Measurements from ENCODE around the gene DHRS1. TPM values are rescaled to one million over a fixed set of nuclear protein-coding genes. Genes with fewer than 3 reads are reported as not detected.

Gene DHRS1
- total and polyA plus RNA-seq, 2 of the 4 experiments (the other 2 are of a cell fraction) = 15.8 to 38.6 TPM

DNA sequence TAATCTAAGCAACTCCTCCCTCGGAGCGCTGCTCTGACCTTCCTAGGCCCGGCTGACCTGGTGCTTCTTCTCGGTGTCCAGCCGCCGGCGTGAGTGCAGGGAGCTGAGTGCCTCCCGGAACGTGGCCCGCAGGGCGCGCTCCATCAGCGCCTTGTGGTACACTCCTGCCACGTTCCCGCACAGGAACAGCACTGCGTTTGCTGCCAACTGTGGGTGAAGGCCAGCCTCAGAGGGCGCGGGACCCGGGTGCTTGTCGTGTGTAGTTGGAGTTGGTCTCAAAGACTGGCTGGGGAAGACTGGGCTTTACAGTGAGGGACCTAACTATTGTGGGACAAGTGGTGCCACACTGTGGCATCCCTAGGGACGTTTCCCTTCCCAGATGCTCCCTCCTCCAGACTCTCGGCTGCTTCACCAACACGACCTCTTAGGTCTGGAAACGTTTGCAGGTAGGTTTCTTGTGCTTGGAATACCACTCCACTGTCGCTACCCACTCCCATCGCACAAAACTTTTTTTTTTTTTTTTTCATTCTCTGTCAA lies 32.2 kb upstream of the DHRS1 start:
- Histone ChIP-seq H2BK5ac (ENCODE audit: low read depth, low read length, poor library complexity, severe bottlenecking) (no peak overlapping the region), H4K20me1 (ENCODE audit: insufficient read depth, low read length) (no peaks in the 10 kb centered on the region), H3K18ac (ENCODE audit: low read depth, low read length) (no peak overlapping the region), H3K79me1 (ENCODE audit: low read depth in 1 of 2, low read length in 2 of 2) (no peaks in the 10 kb centered on the region), H3K56ac (ENCODE audit: extremely low read depth, insufficient read depth, low read length) (no peak overlapping the region), H3K23ac (ENCODE audit: low read depth, low read length) (no peak overlapping the region), H2AK5ac (ENCODE audit: low read depth, low read length) (no peak overlapping the region), H2AK9ac (replicated peaks; ENCODE audit: low read depth, low read length, poor library complexity) (no peak overlapping the region), H2BK20ac (ENCODE audit: low read depth, low read length) (no peak overlapping the region), H3K27me3 (ENCODE audit: control insufficient read depth, insufficient read depth, low read length) (peaks cover 37% of the 10 kb centered on the region), H2AFZ (replicated peaks; ENCODE audit: low read length, poor library complexity) (peak overlapping the region; percentile 91), H3K4ac (ENCODE audit: low read depth, low read length) (no peak overlapping the region), H3K14ac (replicated peaks; ENCODE audit: low read depth, low read length) (no peak overlapping the region), H2BK15ac (ENCODE audit: low read depth, low read length) (no peak overlapping the region), H3K9ac (ENCODE audit: low read depth, low read length) (no peak overlapping the region), H4K5ac (ENCODE audit: low read depth, low read length) (no peak overlapping the region), H4K91ac (ENCODE audit: insufficient read depth, low read depth, low read length) (no peak overlapping the region), H2BK120ac (ENCODE audit: low read depth, low read length) (no peak overlapping the region), H4K8ac (ENCODE audit: low read depth in 2 of 2, low read length in 2 of 2) (no peak overlapping the region), H3K4me2 (ENCODE audit: low read depth, low read length) (no peak overlapping the region), H3K4me3 (ENCODE audit: insufficient read depth, low read depth, low read length) (no peak overlapping the region), H3K9me3 (ENCODE audit: control insufficient read depth, insufficient read depth, low read length) (no peaks in the 10 kb centered on the region), H3K4me1 (ENCODE audit: control insufficient read depth, insufficient read depth, low read length) (peaks cover 3% of the 10 kb centered on the region; the same call in 1 of the 2 replicates), H3K27ac (ENCODE audit: insufficient read depth, low read length) (no peak overlapping the region), H3K36me3 (ENCODE audit: control insufficient read depth, insufficient read depth, low read length) (no peaks in the 10 kb centered on the region), H3K9me1 (ENCODE audit: insufficient read depth, low read length) (no peaks in the 10 kb centered on the region; the same call in 1 of the 2 replicates)
- intact Hi-C loops (cut with micrococcal nuclease) = no loop called here
- no peak for DNase-seq
- ChIA-PET CTCF (interaction anchor here (0.6 to 5.6 kb wide), 8 partner anchors 10 to 110 kb away, joined by 3 to 63 read pairs (median 8); partner anchors contain the start of genes CBLN3 and KHNYN), POLR2A (ENCODE audit: unreplicated experiment) (no interaction called here)
- WGBS, 2 experiments (ENCODE audit: extremely low coverage in 2 of 2, insufficient read length in 1 of 2) = 59% methylated on average over 19 of the region's 26 CpGs; no CpG with 5 or more reads in 1 of the 2 experiments
- dilution Hi-C loops (cut with HindIII; ENCODE audit: low sequenced_read_pairs, unreplicated experiment) = no loop called here
- ATAC-seq (ENCODE audit: low read depth) = no peak
- in situ Hi-C loops (cut with MboI; ENCODE audit: low sequenced_read_pairs) = loop anchor here (5.0 kb wide), 1 partner anchor 106 kb away; no protein-coding TSS in a partner anchor
- BruUV-seq (replicated peaks) = no TSS peak
- TF ChIP-seq MXI1 (IDR thresholded peaks at IDR 0.05; ENCODE audit: borderline replicate concordance, low read depth, low read length) (no peak), RFX5 (IDR thresholded peaks at IDR 0.05; ENCODE audit: low read depth, low read length) (no peak), POLR2A (IDR thresholded peaks at IDR 0.05; ENCODE audit: low read depth, low read length) (no peak), RAD21 (IDR thresholded peaks at IDR 0.05; ENCODE audit: low read length) (no peak), MAZ (IDR thresholded peaks at IDR 0.05; ENCODE audit: borderline replicate concordance, low read depth, low read length) (no peak), CEBPB (IDR thresholded peaks at IDR 0.05; ENCODE audit: low read depth, low read length) (no peak), FOS (IDR thresholded peaks at IDR 0.05; ENCODE audit: low read depth, low read length) (no peak), MAFK (IDR thresholded peaks at IDR 0.05; ENCODE audit: low read depth, low read length) (no peak), RCOR1 (IDR thresholded peaks at IDR 0.05; ENCODE audit: insufficient replicate concordance, low read length) (no peak)
- TF ChIP-seq, protein P1, sequence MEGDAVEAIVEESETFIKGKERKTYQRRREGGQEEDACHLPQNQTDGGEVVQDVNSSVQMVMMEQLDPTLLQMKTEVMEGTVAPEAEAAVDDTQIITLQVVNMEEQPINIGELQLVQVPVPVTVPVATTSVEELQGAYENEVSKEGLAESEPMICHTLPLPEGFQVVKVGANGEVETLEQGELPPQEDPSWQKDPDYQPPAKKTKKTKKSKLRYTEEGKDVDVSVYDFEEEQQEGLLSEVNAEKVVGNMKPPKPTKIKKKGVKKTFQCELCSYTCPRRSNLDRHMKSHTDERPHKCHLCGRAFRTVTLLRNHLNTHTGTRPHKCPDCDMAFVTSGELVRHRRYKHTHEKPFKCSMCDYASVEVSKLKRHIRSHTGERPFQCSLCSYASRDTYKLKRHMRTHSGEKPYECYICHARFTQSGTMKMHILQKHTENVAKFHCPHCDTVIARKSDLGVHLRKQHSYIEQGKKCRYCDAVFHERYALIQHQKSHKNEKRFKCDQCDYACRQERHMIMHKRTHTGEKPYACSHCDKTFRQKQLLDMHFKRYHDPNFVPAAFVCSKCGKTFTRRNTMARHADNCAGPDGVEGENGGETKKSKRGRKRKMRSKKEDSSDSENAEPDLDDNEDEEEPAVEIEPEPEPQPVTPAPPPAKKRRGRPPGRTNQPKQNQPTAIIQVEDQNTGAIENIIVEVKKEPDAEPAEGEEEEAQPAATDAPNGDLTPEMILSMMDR (conservative IDR thresholded peaks at IDR 0.05; ENCODE audit: low read depth, low read length) = no peak
